ENCODE measurements around the gene GDF2. TPM values are rescaled to one million over a fixed set of nuclear protein-coding genes. Genes with fewer than 3 reads are reported as not detected.
A peak's percentile ranks its signal among the peaks of the same experiment; 100 is the strongest.

The GDF2 gene
- total and polyA plus RNA-seq, 3 experiments from 2014 or later = not detected

DNA sequence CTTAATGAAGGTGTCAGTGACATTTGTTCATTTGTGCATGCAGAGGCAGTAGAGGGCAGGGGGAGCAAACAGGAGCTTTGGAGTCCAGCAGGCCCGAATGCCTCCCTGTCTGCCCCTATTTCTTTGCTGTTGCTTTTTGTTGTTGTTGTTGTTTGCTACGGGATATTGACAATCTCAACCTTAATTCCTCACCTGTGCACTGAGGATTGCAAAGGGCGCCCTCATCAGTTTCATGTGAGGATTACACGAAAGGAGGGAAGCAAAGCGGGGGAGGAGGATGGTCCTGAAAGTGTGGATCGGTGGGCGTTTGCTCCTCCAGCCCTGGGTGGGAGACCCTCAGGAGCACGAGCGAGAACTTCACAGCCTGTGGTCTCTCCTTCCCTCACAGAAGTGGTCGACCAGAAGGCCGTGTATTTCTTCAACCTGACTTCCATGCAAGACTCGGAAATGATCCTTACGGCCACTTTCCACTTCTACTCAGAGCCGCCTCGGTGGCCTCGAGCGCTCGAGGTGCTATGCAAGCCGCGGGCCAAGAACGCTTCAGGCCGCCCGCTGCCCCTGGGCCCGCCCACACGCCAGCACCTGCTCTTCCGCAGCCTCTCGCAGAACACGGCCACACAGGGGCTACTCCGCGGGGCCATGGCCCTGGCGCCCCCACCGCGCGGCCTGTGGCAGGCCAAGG, 12.7 kb upstream of the GDF2 start:
- H3K4me3 Mint-ChIP-seq = no peak overlapping the region
- no peaks in the 10 kb centered on the region for H3K36me3 ChIP-seq (ENCODE audit: insufficient read depth, low read length)
- DNase-seq = no peak
- no peak overlapping the region for H3K4me3 ChIP-seq (ENCODE audit: low read length)
- peaks cover 18 to 30% (median 20%) of the 10 kb centered on the region in 3 donors for H3K4me1 Mint-ChIP-seq
- CTCF ChIA-PET = interaction anchor here (7.3 to 10.1 kb wide), 2 partner anchors 261 to 283 kb away, joined by 95 to 236 read pairs; no protein-coding TSS in a partner anchor
- H3K36me3 Mint-ChIP-seq = no peaks in the 10 kb centered on the region
- no peak overlapping the region for H3K27ac ChIP-seq (ENCODE audit: low read depth, low read length)
- H3K27me3 ChIP-seq (ENCODE audit: insufficient read depth, low read length, poor library complexity, severe bottlenecking) = no peaks in the 10 kb centered on the region
- no peaks in the 10 kb centered on the region for H3K9me3 Mint-ChIP-seq
- peaks cover 0 to 1% of the 10 kb centered on the region in 2 donors for H3K27me3 Mint-ChIP-seq
- no peaks in the 10 kb centered on the region for H3K9me3 ChIP-seq (ENCODE audit: low read length)
- peaks cover 34% of the 10 kb centered on the region for H3K4me1 ChIP-seq (ENCODE audit: insufficient read depth, low read length)
- POLR2A ChIA-PET = no interaction called here
- peak overlapping the region in 1 of 8 donors; percentile 87 for H3K27ac Mint-ChIP-seq

DNA sequence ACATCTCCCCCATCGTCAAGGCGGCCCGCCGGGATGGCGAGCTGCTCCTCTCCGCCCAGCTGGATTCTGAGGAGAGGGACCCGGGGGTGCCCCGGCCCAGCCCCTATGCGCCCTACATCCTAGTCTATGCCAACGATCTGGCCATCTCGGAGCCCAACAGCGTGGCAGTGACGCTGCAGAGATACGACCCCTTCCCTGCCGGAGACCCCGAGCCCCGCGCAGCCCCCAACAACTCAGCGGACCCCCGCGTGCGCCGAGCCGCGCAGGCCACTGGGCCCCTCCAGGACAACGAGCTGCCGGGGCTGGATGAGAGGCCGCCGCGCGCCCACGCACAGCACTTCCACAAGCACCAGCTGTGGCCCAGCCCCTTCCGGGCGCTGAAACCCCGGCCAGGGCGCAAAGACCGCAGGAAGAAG, 12.2 kb upstream of the GDF2 start:
- H3K36me3 ChIP-seq (ENCODE audit: insufficient read depth, low read length) = no peaks in the 10 kb centered on the region

DNA sequence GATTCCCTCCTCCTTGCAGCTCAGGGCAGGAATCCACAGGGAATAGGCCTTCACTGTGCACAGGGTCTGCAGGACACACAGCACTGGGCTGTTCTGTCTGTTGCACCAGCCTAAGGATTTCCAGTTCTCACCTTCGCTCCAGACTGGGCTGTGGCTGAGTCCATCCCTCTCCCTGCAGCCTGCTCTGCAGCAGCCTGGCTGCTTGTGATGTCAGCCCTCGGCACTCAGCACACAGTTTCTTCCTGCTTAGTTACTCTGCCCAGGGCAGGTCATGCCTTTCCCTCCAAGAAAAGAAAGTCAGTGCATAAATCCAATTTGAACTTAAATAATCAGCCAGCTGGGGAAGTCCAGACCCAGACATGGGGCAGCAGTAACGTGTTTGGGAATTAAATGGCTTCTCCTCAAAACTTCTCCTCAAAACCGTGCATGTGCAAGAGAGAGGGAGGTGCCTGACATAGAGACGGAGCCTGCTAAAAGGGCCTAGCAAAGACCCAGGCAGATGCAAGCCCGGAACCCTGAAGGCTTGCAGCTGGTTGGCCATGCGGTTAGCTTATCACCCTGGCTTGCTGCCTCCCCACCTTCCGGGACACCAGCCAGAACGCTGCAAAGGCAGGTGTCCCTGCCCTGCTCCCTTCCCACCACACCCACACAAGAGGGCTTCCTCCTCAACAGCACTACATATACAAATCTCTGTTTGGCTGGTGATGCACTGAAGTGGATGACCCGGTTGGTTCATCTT, 10.9 kb upstream of the GDF2 start:
- H3K27ac ChIP-seq (ENCODE audit: low read depth, low read length) = no peak overlapping the region
- Mint-ChIP-seq H3K36me3 (no peaks in the 10 kb centered on the region), H3K27me3 (peaks cover 0 to 1% of the 10 kb centered on the region in 2 donors), H3K9me3 (no peaks in the 10 kb centered on the region), H3K4me3 (peak overlapping the region in 6 of 7 donors; percentile 40 to 73 (median 58)), H3K27ac (peak overlapping the region; percentile 32 to 84 (median 72)), H3K4me1 (peaks cover 18 to 28% (median 20%) of the 10 kb centered on the region in 3 donors)
- no peaks in the 10 kb centered on the region for H3K27me3 ChIP-seq (ENCODE audit: insufficient read depth, low read length, poor library complexity, severe bottlenecking)
- no peaks in the 10 kb centered on the region for H3K36me3 ChIP-seq (ENCODE audit: insufficient read depth, low read length)
- peak overlapping the region; percentile 55 for H3K4me3 ChIP-seq (ENCODE audit: low read length)
- no peaks in the 10 kb centered on the region for H3K9me3 ChIP-seq (ENCODE audit: low read length)
- ChIA-PET POLR2A (interaction anchor here (0.9 kb wide), 1 partner anchor 264 kb away, joined by 5 read pairs; no protein-coding TSS in a partner anchor), CTCF (interaction anchor here (0.6 to 10.1 kb wide), 41 partner anchors 8 to 318 kb away, joined by 3 to 236 read pairs (median 4); partner anchors contain the start of gene GDF10)
- DNase-seq = peak in 4 of 5 donors; percentile 10 to 78 (median 68)
- H3K4me1 ChIP-seq (ENCODE audit: insufficient read depth, low read length) = peaks cover 34% of the 10 kb centered on the region

More for the DNA sequence above, 12.2 kb upstream of the GDF2 start:
- Mint-ChIP-seq H3K9me3 (no peaks in the 10 kb centered on the region), H3K27me3 (peaks cover 0 to 1% of the 10 kb centered on the region in 2 donors), H3K4me3 (no peak overlapping the region), H3K36me3 (no peaks in the 10 kb centered on the region), H3K27ac (no peak overlapping the region), H3K4me1 (peaks cover 18 to 30% (median 20%) of the 10 kb centered on the region in 3 donors)
- Histone ChIP-seq H3K27ac (ENCODE audit: low read depth, low read length) (no peak overlapping the region), H3K9me3 (ENCODE audit: low read length) (no peaks in the 10 kb centered on the region), H3K27me3 (ENCODE audit: insufficient read depth, low read length, poor library complexity, severe bottlenecking) (no peaks in the 10 kb centered on the region), H3K4me1 (ENCODE audit: insufficient read depth, low read length) (peaks cover 34% of the 10 kb centered on the region), H3K4me3 (ENCODE audit: low read length) (no peak overlapping the region)
- no peak for DNase-seq
- CTCF ChIA-PET = interaction anchor here (1.0 to 10.1 kb wide), 5 partner anchors 11 to 288 kb away, joined by 4 to 236 read pairs (median 5); partner anchors contain the start of gene GDF10
- POLR2A ChIA-PET = no interaction called here

DNA sequence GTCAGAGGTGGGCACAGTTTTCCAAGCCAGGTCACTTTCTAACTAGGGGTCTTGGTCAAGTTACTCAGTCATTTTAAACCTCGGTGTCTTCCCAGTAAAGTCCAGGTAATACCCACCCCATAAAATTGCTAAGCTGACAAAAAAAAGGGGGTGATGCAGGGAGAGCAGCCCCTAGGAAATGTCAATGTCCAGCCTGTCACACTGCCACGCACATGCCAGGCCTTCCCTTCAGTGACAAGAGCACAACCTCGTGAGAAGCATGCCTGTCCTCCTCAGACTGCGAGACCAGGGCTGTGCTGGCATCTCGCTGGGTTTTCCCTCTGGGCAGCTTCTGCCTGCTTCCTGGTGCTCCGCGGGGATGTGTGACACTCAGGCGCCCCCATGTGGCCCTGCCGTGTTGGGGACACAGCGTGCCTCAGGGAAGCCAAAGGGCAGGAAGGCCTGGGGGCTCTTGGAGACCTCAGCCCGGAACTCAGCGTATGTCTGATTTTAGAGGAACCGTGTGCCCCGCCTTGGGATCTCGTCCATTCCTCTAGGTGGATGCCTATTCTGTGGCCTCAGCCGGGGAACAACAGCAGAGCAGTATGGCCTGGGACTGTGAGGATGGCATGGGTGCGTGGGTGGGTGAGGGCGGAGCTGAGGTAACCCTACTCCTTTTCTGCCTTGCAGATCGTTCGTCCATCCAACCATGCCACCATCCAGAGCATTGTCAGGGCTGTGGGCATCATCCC, 10.2 kb upstream of the GDF2 start:
- Histone ChIP-seq H3K4me3 (ENCODE audit: low read length) (peak overlapping the region; percentile 55), H3K9me3 (ENCODE audit: low read length) (no peaks in the 10 kb centered on the region), H3K4me1 (ENCODE audit: insufficient read depth, low read length) (peaks cover 32% of the 10 kb centered on the region), H3K27ac (ENCODE audit: low read depth, low read length) (no peak overlapping the region), H3K27me3 (ENCODE audit: insufficient read depth, low read length, poor library complexity, severe bottlenecking) (no peaks in the 10 kb centered on the region), H3K36me3 (ENCODE audit: insufficient read depth, low read length) (no peaks in the 10 kb centered on the region)
- CTCF ChIA-PET = interaction anchor here (0.6 to 10.1 kb wide), 43 partner anchors 8 to 319 kb away, joined by 3 to 236 read pairs (median 4); partner anchors contain the start of gene GDF10
- Mint-ChIP-seq H3K27me3 (peaks cover 0 to 1% of the 10 kb centered on the region in 2 donors), H3K36me3 (no peaks in the 10 kb centered on the region), H3K4me3 (peak overlapping the region in 6 of 7 donors; percentile 40 to 73 (median 58)), H3K4me1 (peaks cover 18 to 26% (median 20%) of the 10 kb centered on the region in 3 donors), H3K9me3 (no peaks in the 10 kb centered on the region), H3K27ac (peak overlapping the region; percentile 32 to 84 (median 73))
- POLR2A ChIA-PET = interaction anchor here (0.9 kb wide), 1 partner anchor 264 kb away, joined by 5 read pairs; no protein-coding TSS in a partner anchor
- DNase-seq = peak; percentile 54 to 87 (median 69)

DNA sequence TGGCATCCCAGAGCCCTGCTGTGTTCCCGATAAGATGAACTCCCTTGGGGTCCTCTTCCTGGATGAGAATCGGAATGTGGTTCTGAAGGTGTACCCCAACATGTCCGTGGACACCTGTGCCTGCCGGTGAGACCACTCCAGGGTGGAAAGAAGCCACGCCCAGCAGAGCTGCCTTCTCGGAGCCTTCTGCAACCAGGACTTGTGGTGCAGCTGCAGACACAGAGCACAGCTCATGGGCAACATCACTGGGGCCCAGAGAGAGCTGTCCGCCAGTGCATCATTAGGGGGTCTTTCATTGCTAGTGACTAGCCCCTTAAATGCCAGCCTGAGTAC, 9.6 kb upstream of the GDF2 start:
- Mint-ChIP-seq H3K4me1 (peaks cover 18 to 26% (median 20%) of the 10 kb centered on the region in 3 donors), H3K27me3 (peaks cover 0 to 1% of the 10 kb centered on the region in 2 donors), H3K9me3 (no peaks in the 10 kb centered on the region), H3K36me3 (no peaks in the 10 kb centered on the region), H3K4me3 (no peak overlapping the region), H3K27ac (no peak overlapping the region)
- ChIA-PET CTCF (interaction anchor here (0.9 to 10.1 kb wide), 15 partner anchors 9 to 311 kb away, joined by 3 to 236 read pairs (median 7); no protein-coding TSS in a partner anchor), POLR2A (no interaction called here)
- Histone ChIP-seq H3K4me1 (ENCODE audit: insufficient read depth, low read length) (peaks cover 27% of the 10 kb centered on the region), H3K9me3 (ENCODE audit: low read length) (no peaks in the 10 kb centered on the region), H3K27me3 (ENCODE audit: insufficient read depth, low read length, poor library complexity, severe bottlenecking) (no peaks in the 10 kb centered on the region), H3K4me3 (ENCODE audit: low read length) (no peak overlapping the region), H3K27ac (ENCODE audit: low read depth, low read length) (no peak overlapping the region), H3K36me3 (ENCODE audit: insufficient read depth, low read length) (no peaks in the 10 kb centered on the region)
- no peak for DNase-seq

DNA sequence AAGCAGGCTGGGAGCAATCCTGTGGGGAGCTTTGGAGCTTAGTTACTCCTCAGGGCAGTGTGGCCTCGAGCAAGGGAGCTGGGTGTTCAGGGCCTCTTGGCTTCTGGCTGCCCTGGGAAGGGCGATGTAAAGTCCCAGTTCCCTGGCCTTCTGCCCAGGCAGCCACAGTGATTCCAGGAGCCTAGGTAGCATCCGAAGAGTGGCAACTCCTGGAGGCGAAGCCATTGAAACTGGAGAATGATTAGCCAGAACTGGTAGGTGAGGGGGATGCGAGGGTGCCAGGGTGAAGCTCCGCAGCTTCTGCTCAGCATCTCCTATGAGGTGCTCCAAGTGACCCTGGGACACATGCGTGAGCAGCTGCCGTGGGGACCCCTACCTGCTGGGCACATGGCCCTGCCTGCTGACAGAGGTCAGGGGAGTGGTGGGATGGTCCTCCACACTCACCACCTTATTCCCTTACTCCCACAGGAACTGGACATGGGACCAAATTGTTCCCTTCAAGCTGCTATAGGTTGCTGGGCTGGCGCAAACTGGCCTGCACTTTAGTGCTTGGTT, 7.8 kb upstream of the GDF2 start:
- H3K36me3 Mint-ChIP-seq = no peaks in the 10 kb centered on the region
- H3K4me3 ChIP-seq (ENCODE audit: low read length) = no peak overlapping the region
- peaks cover 25% of the 10 kb centered on the region for H3K4me1 ChIP-seq (ENCODE audit: insufficient read depth, low read length)
- no peak overlapping the region for H3K27ac Mint-ChIP-seq
- ChIA-PET CTCF (interaction anchor here (2.0 to 10.1 kb wide), 3 partner anchors 90 to 288 kb away, joined by 7 to 236 read pairs (median 95); no protein-coding TSS in a partner anchor), POLR2A (no interaction called here)
- no peaks in the 10 kb centered on the region for H3K36me3 ChIP-seq (ENCODE audit: insufficient read depth, low read length)
- H3K27ac ChIP-seq (ENCODE audit: low read depth, low read length) = no peak overlapping the region
- H3K4me3 Mint-ChIP-seq = no peak overlapping the region
- H3K27me3 ChIP-seq (ENCODE audit: insufficient read depth, low read length, poor library complexity, severe bottlenecking) = no peaks in the 10 kb centered on the region
- DNase-seq = no peak
- peaks cover 1 to 4% of the 10 kb centered on the region in 2 donors for H3K27me3 Mint-ChIP-seq
- no peaks in the 10 kb centered on the region for H3K9me3 Mint-ChIP-seq
- H3K4me1 Mint-ChIP-seq = peaks cover 18 to 22% (median 18%) of the 10 kb centered on the region in 3 donors
- H3K9me3 ChIP-seq (ENCODE audit: low read length) = no peaks in the 10 kb centered on the region

DNA sequence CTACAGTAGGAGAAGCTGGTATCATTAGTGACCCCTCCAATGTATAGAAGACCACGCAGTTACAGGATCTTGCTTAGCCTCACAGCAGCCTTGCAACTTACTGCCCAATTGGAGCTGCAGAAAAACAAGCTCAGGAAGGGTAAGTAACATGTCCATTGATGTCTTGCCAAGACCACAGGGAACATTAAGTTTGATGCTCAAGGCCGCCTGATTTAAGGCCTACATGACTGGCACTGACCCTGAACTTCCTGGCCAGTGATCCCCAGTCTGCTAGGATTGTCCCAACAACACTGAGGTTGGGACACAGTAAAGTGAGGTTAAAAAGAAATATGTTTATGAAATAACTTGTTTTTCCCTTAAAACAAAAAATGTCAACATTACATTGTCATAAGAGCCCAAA, 6.8 kb upstream of the GDF2 start:
- peaks cover 17 to 20% (median 18%) of the 10 kb centered on the region in 3 donors for H3K4me1 Mint-ChIP-seq
- no peak overlapping the region for H3K4me3 ChIP-seq (ENCODE audit: low read length)
- no peak overlapping the region for H3K27ac Mint-ChIP-seq
- H3K9me3 Mint-ChIP-seq = no peaks in the 10 kb centered on the region
- H3K4me3 Mint-ChIP-seq = no peak overlapping the region
- no peaks in the 10 kb centered on the region for H3K36me3 Mint-ChIP-seq
- no peaks in the 10 kb centered on the region for H3K27me3 ChIP-seq (ENCODE audit: insufficient read depth, low read length, poor library complexity, severe bottlenecking)
- H3K9me3 ChIP-seq (ENCODE audit: low read length) = no peaks in the 10 kb centered on the region
- H3K27ac ChIP-seq (ENCODE audit: low read depth, low read length) = no peak overlapping the region
- peaks cover 21% of the 10 kb centered on the region for H3K4me1 ChIP-seq (ENCODE audit: insufficient read depth, low read length)
- no peak for DNase-seq
- H3K36me3 ChIP-seq (ENCODE audit: insufficient read depth, low read length) = no peaks in the 10 kb centered on the region
- peaks cover 1 to 4% of the 10 kb centered on the region in 2 donors for H3K27me3 Mint-ChIP-seq
- ChIA-PET CTCF (interaction anchor here (7.3 to 10.1 kb wide), 2 partner anchors 267 to 289 kb away, joined by 95 to 236 read pairs; no protein-coding TSS in a partner anchor), POLR2A (no interaction called here)
